Stimulated activated naive CD8-positive, alpha-beta T cell treated with anti-CD3 and anti-CD28 coated beads, Interleukin-15, Interleukin-2, amounts not matched to agents 100 U/mL and 50 U/mL, for 24 hours (primary cell): Measurements from ENCODE around the gene ZFR2.
A peak's percentile ranks its signal among the peaks of the same experiment; 100 is the strongest.

Experiments used
- ATAC-seq: fragments of 150-1000 bp; cut with Tn5 transposase; one replicate; pipeline ENCODE4 v1.10.0; 2021
- DNase-seq: peaks from one replicate; pipeline ENCODE4 v3.0.0; 2021

Gene ZFR2

GRCh38 chr19:3785938-3786824, 82.7 kb downstream of the ZFR2 start, which contains the start of gene MATK:
Gene MATK (minus strand): TSS chr19:3786381. CDS start chr19:3785135, 1,246 bp downstream.
- ATAC-seq (peak; percentile 50), DNase-seq (peak; percentile 54)

- peak; percentile 33 for ATAC-seq
- DNase-seq, result peak; percentile 40
These were observed 83.3 kb downstream of the ZFR2 start for GRCh38 chr19:3785451-3785937.

- ATAC-seq, result no peak
- no peak for DNase-seq
These were observed 84.0 kb downstream of the ZFR2 start for GRCh38 chr19:3784607-3785450.

- peak; percentile 65 for DNase-seq
These were observed 84.9 kb downstream of the ZFR2 start for GRCh38 chr19:3783660-3784584.

GRCh38 chr19:3782903-3783302, 85.9 kb downstream of the ZFR2 start:
- DNase-seq, result no peak
- ATAC-seq, result no peak

More at GRCh38 chr19:3783660-3784584, 84.9 kb downstream of the ZFR2 start:
- ATAC-seq, result peak; percentile 38

GRCh38 chr19:3782330-3782729, 86.5 kb downstream of the ZFR2 start:
- DNase-seq (no peak), ATAC-seq (no peak)

- DNase-seq (no peak), ATAC-seq (no peak)
These were observed 87.2 kb downstream of the ZFR2 start for GRCh38 chr19:3781603-3782002.

- ATAC-seq, result no peak
- DNase-seq, result no peak
These were observed 88.0 kb downstream of the ZFR2 start for GRCh38 chr19:3780786-3781304.

- DNase-seq (no peak), ATAC-seq (no peak)
These were observed 89.7 kb downstream of the ZFR2 start for GRCh38 chr19:3778899-3779723.

- no peak for DNase-seq
- ATAC-seq, result no peak
These were observed 90.6 kb downstream of the ZFR2 start for GRCh38 chr19:3778104-3778867.

GRCh38 chr19:3776479-3777040, 92.3 kb downstream of the ZFR2 start:
- ATAC-seq (no peak), DNase-seq (no peak)

- ATAC-seq (no peak), DNase-seq (no peak)
These were observed 93.0 kb downstream of the ZFR2 start for GRCh38 chr19:3775831-3776230.

- DNase-seq, result no peak
- ATAC-seq, result no peak
These were observed 93.5 kb downstream of the ZFR2 start for GRCh38 chr19:3775374-3775711.

- no peak for ATAC-seq
- no peak for DNase-seq
These were observed 94.0 kb downstream of the ZFR2 start for GRCh38 chr19:3774621-3775373.

GRCh38 chr19:3773814-3774515, 94.9 kb downstream of the ZFR2 start:
- DNase-seq (no peak), ATAC-seq (no peak)

GRCh38 chr19:3771906-3772455, 96.9 kb downstream of the ZFR2 start, which contains the start of gene RAX2:
Gene RAX2 (minus strand): TSS chr19:3772228. CDS start chr19:3771742, 486 bp downstream.
- DNase-seq, result no peak
- no peak for ATAC-seq

GRCh38 chr19:3771000-3771905, 97.6 kb downstream of the ZFR2 start:
- ATAC-seq (no peak), DNase-seq (no peak)
